Suppressor macrophage treated with lipopolysaccharide for 1 hour (primary cell): ENCODE measurements around the gene PXDN.

Experiments
- DNase-seq, 3 donors: peaks; one replicate each; pipeline ENCODE4 v3.0.0-alpha.2; 2020 to 2022

The PXDN gene

DNA sequence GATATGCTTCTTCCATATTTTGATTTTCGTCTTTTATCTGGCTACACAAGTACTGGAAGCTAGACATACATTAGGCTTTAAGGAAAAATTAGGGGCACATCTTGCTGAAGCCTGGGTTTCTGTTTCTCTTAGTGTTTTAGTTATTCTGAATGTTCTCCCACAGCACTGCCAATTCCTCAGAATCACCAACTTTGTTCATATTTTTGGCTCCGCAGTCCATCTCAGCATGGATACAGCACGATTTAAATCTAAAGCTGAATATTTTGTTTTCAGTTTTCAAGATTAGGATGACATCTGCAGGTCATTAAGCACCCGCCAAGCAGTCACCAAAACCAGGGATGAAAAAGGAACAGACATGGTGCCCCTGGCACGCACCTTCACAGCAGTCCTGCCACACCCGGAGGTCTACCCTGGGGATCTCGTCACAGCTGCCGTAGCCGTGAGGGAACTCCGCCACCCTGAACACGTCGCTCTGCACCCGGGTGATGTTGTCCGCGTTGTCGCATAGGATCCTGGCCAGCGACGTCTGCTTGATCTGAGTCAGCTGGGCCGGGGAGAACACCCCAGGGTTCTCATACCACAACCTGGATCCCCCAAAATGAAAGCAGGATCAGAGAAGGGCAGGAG is 101.2 kb downstream of the PXDN start:
- DNase-seq = no peak

DNA sequence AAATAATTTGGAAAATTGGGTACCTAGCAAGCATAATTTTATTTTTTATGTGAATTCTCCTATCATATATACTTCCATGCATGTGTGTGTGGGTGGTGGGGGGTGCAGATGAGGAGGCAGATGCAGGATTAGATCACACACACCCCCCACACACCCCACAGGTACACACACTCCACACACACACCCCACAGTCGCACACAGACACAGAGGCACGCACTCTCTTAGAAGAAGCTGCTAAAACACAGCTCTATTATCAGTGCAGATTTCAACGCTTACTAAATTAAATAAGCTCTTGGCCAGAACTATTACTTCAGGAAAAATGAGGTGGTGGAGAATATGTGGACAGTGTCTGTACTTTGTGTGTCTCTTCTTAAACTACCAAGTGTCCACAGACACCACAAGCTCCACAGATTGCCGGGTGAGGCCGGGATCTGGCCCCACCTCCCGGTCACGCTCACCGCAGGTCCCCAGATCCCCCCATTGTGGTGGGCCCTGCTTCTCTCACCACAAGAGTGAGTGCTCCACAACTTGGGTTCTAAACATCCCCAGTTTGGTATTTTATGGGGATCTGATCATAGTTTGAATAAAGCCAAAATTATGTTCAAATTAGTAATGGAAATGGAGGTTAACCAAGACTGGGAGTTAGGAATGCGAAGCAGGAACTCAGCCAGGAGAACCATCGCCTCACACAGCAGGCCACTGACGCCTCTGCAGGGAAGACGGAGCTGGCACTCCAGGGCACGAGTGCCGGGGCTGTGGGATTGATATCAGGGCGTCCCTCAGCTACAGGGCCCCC is 102.1 kb downstream of the PXDN start:
- no peak for DNase-seq

DNA sequence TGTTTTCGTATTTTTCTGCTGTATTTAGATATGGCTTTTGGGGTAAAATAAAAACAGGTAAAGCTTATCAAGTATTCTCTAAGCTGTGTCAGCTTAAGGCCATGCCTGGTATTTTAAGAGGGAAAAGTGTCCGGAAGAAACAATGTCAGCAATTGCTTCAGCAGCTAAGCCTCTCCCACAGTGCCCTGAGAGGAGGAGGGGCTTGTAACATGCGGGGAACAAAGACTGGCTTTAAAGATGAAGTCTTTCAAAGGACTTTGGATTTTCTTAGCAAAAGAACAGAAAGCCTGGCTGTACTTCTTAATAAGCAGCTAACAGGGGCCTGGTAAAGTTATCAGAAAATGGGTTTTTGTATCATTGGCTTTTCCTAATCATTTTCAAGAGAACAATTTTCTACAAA is 102.8 kb downstream of the PXDN start:
- no peak for DNase-seq

GRCh38 chr2:1640301-1641135 is 103.8 kb downstream of the PXDN start:
- DNase-seq = no peak

DNA sequence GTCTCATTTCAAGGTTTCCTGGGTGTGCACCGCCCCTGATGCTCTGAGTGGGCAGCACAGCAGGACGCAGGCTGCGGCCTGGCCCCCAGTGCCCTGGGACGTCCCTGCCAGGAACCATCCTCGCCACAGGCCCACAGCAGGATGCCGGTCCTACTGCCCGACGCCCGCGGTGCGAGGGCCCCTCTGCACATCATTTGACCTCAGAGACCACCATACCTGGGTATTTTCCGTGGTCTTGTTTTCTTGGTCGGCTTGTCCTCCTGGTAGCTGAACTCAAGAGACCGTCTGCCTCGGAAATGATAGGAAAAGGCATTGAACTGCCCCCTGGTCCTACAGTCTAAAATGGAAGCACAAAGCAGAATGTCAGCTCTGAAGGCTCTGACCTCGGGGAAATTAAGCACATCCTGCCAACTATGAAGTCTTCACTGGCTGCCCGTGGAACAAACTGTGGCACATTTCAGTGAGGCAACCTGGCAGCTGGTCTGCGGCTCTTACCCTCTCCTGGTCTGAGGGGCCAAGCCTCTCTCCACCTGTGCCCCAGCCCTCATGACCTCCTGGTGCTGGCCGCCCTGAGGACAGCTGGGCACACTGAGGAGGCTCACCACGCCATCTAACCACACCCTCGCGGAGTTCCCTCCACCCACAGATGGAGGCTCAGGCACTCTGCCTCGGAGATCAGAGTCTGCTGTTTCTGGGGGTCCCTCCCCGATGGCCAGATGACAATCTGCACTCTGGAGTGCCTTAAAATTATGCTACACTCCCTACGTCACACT is 105.0 kb downstream of the PXDN start:
- DNase-seq = no peak

DNA sequence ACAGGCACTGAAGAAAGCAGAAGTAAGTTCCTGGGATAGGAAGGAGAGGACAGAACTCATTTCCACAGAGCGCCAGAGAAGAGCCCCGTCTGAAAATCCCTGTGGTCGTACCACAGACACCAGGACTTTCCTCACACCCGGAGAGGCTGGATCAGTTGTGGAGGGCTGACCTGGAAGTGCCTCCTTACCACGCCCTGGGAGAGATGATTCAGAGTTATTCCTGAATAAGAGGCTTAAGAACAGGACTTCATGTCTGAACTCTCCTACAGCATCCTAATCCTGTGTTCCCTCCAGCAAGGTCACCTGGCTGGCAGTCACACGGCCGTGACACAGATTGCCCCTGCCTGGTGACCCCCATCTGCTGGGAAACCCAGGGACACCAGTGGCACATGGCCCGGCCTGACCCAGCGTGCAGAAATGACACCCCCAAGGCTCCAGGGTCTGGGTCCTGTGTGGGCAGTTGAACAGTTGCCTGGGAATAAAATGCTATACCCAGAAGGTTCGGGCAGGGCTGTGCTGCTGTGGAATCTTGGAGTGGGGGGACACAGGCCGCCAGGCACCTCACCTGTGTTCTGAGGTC is 105.9 kb downstream of the PXDN start:
- DNase-seq = no peak

DNA sequence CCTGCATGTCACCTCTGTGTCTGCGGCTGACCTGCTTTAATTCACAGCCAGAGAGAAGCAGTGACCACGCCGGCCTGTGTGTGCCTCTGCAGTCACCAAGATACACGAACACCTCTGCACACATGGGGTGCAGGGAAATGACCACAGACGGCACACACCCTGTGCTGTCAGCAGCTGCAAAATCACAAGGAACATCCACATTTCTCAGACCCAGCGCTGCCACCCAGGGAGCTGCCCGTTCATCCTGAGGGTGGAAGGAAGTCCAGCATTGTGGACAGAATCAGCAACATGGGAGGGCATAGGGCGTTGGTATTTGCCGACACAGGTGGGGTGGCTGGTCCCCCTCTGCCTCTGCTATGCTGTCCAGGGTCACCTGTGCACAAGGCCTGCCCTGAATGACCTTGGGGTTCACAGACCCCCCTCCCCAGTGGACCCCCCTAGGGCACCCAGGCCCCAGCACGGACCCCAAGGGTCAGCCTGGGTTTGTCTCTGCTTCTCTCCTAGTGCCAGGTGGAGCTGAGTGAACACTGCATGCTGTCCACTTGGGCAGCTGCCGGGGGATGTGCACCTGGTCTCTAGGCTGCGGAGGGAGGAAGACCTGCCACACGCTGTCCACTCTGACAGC is 107.4 kb downstream of the PXDN start:
- DNase-seq = no peak

DNA sequence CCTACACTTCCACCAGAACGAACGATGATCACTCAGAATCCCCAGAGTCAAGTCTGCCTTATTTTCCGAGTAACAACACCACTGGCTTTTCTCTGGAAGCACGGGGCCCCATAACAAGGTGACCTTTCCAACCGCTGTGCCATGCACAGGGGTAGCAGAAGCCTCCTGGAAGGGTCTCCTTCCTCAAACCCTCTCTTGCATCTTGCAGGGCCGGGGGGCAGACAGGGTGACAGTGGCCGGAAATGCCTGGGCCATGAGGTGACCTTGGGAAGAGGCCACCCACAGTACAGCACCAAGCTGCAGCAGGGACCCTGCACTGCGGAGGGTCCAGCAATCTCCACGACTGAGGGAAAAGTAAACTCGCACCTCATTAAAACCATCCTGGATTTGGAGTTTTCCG is 108.5 kb downstream of the PXDN start:
- DNase-seq = no peak

- DNase-seq = no peak
Observed at GRCh38 chr2:1634681-1635341, 109.5 kb downstream of the PXDN start.

GRCh38 chr2:1633936-1634587 is 110.3 kb downstream of the PXDN start:
- DNase-seq = no peak

- no peak for DNase-seq
Observed at GRCh38 chr2:1633092-1633671, 111.1 kb downstream of the PXDN start.

- no peak for DNase-seq
Observed at GRCh38 chr2:1632510-1632909, 111.8 kb downstream of the PXDN start.

DNA sequence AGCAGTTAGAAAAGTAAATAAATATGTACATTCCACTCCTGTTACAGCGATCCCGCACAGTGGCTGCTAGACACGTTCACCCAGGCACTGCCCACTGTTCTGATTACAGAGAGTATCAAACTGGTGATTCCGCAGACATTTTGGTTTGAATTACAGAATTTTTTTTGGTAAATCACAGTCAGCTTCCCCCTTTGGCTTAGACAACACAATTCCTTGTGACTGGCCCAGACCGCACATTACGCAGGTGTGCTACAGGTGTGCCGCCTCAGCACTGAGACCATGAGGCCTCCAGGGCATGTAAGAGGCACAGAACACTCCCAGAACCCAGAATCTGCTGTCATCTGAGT is 112.3 kb downstream of the PXDN start:
- no peak for DNase-seq

DNA sequence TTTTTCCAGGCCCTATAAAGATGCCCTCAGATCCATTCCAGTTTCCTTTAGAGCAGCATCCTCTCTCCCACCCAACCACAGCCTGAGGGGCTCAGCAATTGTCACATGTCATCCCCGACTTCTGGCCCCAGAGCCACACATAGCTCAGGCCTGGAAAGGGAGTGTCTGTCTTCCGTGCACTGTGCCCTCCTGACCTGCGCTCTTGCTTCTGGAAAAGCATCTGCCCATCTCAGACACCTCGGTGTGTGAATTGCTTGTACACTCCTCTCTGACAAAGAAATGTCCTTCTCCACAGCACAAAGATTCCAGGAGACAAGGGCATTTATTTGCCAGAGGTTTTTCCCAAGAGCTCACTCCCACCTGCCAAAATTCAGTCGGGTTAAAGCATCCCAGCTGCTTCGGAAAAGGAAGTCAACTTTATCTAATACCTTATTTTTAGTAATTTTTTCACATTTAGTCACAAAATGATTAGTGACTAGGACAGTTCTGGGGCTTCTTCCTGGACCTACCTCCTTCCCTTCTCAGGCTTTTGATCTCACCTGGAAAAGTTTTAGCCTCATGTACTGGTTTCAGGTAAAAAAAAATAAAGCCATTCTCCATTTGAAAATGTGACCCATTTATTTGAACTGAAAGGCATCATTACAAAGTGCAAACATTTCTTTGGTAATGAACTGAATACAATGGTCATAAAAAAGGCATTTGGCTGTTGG is 112.9 kb downstream of the PXDN start:
- no peak for DNase-seq

DNA sequence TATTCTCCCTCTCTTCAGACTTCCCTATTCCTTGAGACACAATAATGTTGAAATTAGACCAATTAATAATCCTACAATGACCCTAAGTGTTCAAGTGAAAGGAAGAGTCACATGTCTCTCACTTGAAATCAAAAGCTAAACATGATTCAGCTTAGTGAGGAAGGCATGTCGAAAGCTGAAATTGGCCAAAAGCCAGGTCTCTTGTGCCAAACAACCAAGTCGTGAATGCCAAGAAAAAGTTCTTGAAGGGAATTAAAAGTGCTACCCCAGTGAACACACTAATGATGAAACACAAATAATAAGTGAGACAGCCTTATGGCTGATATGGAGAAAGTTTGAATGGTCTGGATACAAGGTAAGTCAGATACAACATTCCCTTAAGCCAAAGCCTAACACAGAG is 115.4 kb downstream of the PXDN start:
- no peak for DNase-seq

DNA sequence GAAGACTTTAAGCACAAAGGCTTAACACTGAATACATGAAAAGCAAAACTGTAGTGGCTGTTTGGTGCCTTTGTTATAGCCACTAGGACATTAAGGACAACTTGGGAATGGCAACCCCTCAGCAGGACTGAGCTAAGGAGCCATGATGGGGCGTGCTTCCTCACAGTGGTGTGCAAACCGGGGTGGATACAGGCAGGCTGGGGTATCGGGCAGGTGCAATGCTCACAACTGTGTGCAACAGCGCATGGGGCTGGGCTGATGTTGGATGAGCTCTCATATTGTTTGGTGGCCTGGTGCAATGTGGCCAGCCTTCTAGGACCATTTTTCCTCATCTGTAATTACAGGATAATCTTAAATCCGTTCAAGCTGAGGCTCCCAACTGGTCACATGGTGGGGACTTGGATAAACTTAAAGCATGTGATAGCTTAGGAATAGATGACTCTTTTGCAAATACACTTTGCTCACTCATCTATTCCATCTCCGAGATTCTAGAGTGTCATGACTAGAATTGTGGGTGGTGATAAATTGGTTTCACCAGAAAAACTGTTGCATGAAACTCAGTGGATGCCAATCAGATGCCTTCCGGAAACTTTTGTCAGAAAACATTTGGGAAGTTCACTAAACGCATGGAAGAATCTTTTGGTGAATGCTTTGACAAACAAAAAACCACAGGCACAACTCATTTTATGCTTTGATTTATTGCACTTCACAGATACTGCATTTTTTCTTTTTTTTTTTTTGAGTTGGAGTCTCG is 116.5 kb downstream of the PXDN start:
- no peak for DNase-seq

DNA sequence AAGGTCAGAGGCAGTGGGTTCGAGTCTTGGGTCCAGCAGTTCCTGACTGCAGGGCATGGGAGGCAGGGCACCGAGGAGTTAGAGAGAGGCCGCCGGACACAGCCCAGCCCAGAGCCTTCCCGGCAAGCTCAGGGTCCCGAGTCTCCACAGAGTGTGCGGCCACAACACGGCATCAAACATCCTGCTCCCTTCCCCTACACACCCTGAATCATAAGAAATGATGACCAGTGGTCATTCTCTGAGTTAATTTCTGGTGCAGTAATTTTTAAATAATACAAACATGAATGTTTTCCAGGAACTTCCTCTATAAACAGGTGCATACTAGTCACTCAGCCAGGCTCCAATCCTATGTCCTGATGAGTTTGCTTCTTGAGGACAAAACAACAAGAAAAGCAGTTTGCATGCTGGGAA is 118.0 kb downstream of the PXDN start:
- no peak for DNase-seq

GRCh38 chr2:1625281-1626001 is 118.9 kb downstream of the PXDN start:
- DNase-seq = no peak
